ENCODE measurements around the gene ZNRF3.
"Not testable (repeated sequence)": the region's sequence is repeated elsewhere in the genome, so short reads cannot be mapped to it uniquely, and the experiment has no call there.

The ZNRF3 gene

DNA sequence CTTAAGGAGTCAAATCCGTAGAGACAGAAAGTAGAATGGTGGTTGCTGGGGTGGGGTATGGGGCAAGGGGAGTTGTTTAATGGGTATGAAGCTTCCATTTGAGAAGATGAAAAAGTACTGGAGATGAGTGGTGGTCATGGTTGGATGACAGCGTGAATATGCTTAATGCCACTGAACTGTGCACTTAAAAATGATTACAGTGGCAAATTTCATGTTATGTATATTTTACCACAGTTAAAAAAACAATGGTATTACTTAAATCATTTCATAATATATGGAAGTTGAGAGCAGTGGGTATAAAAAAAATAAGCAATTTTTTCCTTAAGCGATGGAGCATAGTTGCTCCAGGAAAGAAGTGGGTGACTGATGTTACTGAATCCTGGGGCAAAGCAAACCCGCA lies 111.2 kb downstream of the ZNRF3 start:
- no peak overlapping the region for H3K4me3 ChIP-seq (ENCODE audit: low read length)
- TF ChIP-seq ZNF274 (IDR thresholded peaks at IDR 0.05; ENCODE audit: low read depth, low read length), result no peak

DNA sequence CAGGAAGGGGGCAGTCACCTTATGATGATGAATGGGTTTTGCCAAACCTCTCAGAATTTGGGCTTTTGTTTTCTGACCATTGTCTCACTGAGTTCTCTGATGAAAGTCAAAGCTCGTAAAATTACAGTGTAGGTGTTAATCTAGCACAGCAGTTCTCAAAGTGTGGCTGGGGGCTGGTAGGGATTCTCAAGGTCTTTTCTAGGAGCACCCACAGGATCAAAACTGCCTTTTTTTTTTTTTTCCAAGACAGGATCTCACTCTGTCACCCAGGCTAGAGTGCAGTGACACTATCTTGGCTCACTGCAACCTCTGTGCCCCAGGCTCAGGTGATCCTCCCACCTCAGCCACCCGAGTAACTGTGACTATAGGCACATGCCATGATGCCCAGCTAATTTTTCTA lies 112.2 kb downstream of the ZNRF3 start:
- no peak overlapping the region for H3K4me3 ChIP-seq (ENCODE audit: low read length)
- no peak for TF ChIP-seq ZNF274 (IDR thresholded peaks at IDR 0.05; ENCODE audit: low read depth, low read length)

DNA sequence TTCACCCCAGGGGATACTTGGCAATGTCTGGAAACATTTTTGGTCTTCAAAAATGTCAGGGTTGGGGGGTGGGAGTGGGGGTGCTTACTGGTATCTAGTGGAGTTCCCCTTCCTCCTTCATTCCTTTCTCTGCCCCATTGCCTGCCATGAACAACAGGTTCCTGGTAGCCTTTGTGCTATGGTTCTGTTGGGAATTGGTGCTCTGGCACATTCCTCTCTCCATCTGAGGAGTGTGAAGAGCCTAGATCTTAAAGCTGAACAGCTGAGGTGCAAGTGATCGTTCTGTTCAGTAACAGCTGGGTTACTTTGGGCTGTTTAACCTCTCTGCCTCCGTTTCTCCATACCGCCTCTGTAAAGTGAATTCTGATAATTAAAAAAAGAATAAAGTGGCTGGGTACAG lies 114.0 kb downstream of the ZNRF3 start:
- no peak overlapping the region for H3K4me3 ChIP-seq (ENCODE audit: low read length)
- no peak for TF ChIP-seq ZNF274 (IDR thresholded peaks at IDR 0.05; ENCODE audit: low read depth, low read length)

DNA sequence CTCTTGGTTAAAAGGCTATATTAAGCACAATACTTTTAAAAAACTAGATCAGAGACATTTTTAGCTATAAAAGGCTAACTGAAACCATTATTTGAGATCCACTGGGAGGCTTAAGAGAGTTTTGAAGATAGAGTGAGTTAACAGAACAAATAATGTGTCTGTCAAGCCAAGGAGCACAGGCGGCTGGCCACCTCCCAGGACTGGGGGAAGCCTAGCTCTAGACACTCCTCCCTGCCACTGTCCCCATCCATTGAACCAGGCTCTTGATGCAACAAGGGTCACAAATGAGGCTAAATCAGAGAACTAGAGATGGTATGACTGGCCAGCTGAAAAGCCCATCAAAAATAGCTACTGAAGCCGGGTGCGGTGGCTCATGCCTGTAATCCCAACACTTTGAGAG lies 115.3 kb downstream of the ZNRF3 start:
- no peak for TF ChIP-seq ZNF274 (IDR thresholded peaks at IDR 0.05; ENCODE audit: low read depth, low read length)

DNA sequence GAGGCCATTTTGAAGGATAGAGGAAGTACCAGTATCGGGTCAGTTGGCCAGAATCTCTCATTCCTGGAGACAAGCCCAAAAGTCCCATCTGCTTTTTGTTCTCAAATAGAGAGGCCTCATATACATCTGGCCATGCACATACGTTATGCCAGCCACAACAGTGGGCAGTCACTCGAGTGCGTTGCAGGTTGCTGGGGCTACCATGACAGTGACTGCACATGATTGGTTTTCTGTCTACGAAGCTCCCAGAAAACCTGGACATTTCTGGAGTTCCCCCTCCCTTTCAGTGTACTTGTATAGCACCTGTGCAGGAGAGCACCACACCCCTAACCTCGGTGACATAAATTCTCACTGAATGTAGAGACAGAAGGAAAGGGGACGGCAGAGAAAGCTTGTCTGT lies 116.1 kb downstream of the ZNRF3 start:
- TF ChIP-seq ZNF274 (IDR thresholded peaks at IDR 0.05; ENCODE audit: low read depth, low read length), result no peak
- H3K4me3 ChIP-seq (ENCODE audit: low read length), result no peak overlapping the region

More for the DNA sequence above, 115.3 kb downstream of the ZNRF3 start:
- H3K4me3 ChIP-seq (ENCODE audit: low read length), result no peak overlapping the region

DNA sequence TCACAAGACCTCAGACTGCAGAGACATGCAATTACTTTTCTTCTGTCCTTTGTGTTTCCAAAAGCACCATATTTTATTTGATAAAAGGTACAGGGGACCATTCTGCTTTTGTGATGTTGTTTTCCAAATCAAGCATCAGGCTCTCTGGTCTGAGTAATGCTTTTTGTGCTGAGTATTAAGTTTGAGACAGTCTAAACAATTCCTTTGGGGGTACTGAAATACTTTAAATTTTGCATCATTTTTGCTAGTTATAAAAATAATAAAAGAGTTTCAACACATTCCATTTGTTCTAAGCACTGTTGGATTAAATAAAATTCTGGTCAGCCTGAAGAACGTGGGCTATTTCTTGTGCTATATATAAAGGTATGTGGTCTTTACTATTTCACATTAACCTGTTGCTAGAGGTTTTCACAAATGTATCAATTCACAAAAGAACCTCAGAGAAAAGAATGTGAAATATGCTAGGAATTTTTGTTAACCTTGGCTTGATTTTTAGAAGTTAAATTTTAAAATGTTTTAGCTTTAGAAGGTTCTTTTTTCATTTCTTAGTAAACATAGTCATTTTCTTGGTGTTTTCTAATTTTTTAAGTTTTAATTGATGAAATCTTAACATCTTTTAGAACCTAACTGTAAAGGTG lies 116.7 kb downstream of the ZNRF3 start:
- TF ChIP-seq ZNF274 (IDR thresholded peaks at IDR 0.05; ENCODE audit: low read depth, low read length), result no peak
- no peak overlapping the region for H3K4me3 ChIP-seq (ENCODE audit: low read length)

DNA sequence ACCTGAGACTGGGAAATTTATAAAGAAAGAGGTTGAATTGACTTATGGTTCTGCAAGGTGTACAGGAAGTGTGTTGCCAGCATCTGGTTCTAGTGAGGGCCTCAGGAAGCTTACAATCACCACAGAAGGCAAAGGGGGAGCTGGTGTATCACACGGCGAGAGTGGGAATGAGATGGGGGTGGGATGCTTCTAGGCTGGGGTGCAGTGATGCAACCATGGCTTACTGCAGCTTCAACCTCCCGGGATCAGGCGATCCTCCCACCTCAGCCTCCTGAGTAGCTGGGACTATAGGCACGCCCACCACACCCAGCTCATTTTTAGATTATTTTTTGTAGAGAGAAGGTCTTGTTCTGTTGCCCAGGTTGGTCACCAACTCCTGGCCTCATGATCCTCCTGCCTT lies 117.3 kb downstream of the ZNRF3 start:
- TF ChIP-seq ZNF274 (IDR thresholded peaks at IDR 0.05; ENCODE audit: low read depth, low read length), result no peak
- H3K4me3 ChIP-seq (ENCODE audit: low read length), result no peak overlapping the region

DNA sequence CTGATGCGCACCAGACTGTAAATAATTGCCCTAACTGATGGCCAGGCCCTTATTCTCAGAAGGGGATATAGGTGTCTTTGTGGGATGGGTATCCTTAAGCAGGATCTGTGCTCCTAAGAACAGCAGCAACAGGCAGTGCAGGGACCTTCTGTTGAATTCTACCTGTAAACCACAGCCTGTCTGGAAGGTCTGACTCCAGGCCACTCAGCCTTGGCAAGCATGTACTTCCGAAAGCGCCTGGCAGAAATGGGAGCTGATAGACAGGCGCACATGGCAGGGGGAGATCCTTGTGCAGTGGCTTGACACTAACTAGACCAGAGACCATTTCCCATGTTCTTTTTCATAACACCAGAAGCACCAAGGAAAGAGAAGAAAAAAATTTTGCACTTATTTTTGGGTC lies 119.2 kb downstream of the ZNRF3 start:
- no peak overlapping the region for H3K4me3 ChIP-seq (ENCODE audit: low read length)
- no peak for TF ChIP-seq ZNF274 (IDR thresholded peaks at IDR 0.05; ENCODE audit: low read depth, low read length)

DNA sequence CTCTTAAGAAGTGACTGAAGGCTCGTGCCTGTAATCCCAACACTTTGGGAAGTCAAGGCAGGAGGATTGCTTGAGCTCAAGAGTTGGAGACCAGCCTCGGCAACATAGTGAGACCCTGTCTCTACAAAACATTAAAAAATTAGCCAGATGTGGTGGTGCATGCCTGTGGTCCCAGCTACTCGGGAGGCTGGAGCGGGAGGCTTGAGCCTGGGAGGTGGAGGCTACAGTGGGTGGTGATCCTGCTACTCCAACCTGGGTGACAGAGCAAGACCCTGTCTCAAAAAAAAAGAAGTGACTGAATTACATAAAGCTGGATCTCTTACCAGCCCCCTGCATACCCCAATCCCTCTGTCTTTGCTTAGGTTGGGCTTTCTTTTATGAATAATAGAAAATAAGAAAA lies 120.2 kb downstream of the ZNRF3 start:
- TF ChIP-seq ZNF274 (IDR thresholded peaks at IDR 0.05; ENCODE audit: low read depth, low read length), result no peak
- H3K4me3 ChIP-seq (ENCODE audit: low read length), result no peak overlapping the region

DNA sequence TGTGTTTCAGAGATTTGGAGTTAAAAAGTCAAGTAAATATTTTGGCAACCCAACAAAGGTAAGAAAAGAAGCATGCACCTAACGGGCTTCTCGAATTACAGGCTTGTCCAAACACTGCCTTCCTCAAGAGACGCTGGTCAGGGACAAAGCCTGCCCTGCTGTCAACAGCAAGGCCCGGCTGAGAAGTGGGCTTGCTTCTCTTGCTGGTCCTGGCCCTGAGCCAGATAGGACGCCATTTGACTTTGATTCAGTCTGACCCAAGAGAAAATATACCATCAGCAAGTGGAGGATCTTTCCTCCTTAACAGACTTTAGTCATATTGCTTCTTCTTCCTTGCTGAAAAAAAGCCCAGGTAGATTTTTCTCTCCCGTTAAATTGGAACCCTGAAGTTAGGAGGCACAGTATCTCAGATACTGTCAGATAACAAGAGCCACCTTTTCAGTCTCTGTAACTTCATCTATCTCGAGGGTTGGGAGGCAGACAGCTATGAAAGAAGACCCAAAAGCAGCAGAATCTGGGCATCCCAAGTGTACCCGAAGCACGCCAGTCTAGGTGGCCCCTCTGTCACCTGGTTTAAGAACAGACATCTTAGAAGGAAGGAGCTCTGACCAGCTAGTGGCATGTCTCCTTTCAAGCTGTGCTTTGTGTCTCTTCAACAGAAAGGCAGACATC lies 120.7 kb downstream of the ZNRF3 start:
- H3K4me3 ChIP-seq (ENCODE audit: low read length), result no peak overlapping the region
- no peak for TF ChIP-seq ZNF274 (IDR thresholded peaks at IDR 0.05; ENCODE audit: low read depth, low read length)

DNA sequence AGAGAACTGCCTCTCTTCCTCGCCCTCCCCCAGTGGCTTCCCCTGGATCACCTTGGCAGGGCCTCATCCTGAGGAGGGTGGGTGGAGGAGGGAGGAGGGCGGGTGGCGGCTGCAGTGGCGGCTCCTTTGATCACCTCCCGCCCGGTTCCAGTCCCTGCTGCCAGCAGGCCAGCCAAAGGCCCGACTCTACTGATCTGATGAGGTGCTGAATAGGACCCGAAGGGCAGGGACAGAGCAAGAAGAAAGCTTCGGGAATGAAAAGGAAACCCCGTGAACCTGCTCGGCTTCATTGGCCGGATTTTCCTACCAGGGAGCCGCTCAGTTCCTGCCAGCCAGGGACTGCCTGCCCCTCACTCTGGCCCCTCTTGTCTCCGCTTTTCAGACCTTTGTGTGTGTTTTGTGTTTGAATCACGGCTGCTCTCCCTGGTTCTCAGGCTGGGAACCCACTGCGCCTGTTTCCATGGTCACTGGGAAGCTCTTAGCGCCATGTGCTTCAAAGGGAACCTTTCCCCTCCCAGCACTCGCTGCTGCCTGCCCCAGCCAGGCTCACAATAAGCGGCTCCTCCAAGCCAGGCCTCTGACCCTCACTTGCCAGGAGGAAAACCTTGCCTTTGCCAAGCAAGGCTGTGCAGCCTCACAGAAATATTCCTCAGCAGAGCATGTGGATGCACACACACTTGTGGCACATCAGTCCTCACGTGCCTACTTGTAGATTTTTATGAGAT lies 121.4 kb downstream of the ZNRF3 start:
- no peak overlapping the region for H3K4me3 ChIP-seq (ENCODE audit: low read length)
- no peak for TF ChIP-seq ZNF274 (IDR thresholded peaks at IDR 0.05; ENCODE audit: low read depth, low read length)

DNA sequence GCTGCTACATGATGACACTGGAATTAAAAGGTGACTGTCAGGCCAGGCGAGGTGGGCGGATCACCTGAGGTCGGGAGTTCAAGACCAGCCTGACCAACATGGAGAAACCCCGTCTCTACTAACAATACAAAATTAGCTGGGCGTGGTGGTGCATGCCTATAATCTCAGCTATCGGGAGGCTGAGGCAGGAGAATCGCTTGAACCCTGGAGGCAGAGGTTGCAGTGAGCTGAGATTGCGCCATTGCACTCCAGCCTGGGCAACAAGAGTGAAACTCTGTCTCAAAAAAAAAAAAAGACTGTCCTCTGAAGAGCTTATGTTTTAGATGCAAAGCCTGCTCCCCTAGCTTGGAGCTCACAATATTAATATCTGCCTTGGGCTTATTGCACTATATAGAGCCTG lies 122.4 kb downstream of the ZNRF3 start:
- not testable (repeated sequence) for H3K4me3 ChIP-seq (ENCODE audit: low read length)

DNA sequence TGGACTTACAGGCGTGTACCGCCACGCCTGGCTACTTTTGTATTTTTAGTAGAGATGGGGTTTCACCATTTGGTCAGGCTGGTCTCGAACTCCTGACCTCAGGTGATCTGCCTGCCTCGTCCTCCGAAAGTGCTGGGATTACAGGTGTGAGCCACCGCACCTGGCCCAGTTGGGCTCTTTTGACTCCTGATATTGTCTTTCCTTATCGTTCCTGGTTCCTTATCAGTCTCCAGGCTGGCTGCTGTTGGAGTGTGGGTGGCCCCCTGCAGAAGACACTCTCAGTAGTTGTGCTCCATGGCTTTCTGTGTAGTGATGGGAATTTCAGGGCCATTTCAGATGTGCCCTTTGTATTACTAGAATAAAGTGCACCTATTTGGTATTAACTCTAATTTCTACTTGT lies 123.0 kb downstream of the ZNRF3 start:
- TF ChIP-seq ZNF274 (IDR thresholded peaks at IDR 0.05; ENCODE audit: low read depth, low read length), result no peak
- no peak overlapping the region for H3K4me3 ChIP-seq (ENCODE audit: low read length)

DNA sequence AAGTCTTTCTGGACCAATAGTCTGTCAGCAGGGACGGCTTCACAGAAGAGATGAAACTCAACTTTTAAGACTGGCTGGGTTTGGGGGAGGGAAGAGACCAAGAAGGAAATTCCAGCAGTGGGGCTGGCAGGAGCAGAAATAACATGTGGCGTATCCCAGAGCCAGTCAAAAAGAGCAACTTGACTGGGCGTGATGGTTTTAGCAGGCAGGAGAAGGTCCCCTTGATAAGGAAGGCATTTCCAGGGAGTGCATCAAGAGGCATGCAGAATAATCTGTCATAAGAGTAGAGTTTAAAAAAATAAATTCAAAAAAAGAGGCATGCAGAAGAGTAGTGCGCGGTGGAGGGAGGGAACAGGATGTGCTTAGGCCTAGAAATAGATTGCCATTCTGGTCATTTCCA lies 125.8 kb downstream of the ZNRF3 start:
- no peak for TF ChIP-seq ZNF274 (IDR thresholded peaks at IDR 0.05; ENCODE audit: low read depth, low read length)

More for the DNA sequence above, 125.8 kb downstream of the ZNRF3 start:
- no peak overlapping the region for H3K4me3 ChIP-seq (ENCODE audit: low read length)

Data from GM08714 (cell line).